ENCODE results near the gene YAF2.

DNA sequence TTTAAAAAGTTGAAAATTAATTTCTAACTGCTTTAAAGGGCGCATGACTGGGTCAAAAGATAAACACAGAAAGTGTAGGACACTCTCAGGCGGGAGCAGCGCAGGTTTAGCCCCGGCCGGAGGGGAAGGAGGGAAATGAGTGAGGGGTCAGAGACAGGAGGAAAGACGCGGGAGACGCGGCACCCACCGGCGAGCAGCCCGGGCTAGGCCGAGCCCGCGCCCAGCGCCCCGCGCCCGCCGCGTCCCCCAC, 94.0 kb downstream of the YAF2 start:
- TF ChIP-seq POLR2AphosphoS5 (IDR thresholded peaks at IDR 0.05; ENCODE audit: borderline replicate concordance, low read depth, low read length) = no peak
- no peak for TF ChIP-seq FOXP2 (optimal IDR thresholded peaks at IDR 0.05; ENCODE audit: control extremely low read depth, extremely low read length, insufficient read depth)
- TF ChIP-seq EZH2 (IDR thresholded peaks at IDR 0.05) = no peak
